GM21390 (cell line): ENCODE measurements around the gene INTS1.

Experiments used
- ATAC-seq: cut with Tn5 transposase; IDR thresholded peaks from one replicate; pipeline ENCODE4 v1.9.1; 2021; ENCODE audit not compliant: unreplicated experiment

Gene INTS1

DNA sequence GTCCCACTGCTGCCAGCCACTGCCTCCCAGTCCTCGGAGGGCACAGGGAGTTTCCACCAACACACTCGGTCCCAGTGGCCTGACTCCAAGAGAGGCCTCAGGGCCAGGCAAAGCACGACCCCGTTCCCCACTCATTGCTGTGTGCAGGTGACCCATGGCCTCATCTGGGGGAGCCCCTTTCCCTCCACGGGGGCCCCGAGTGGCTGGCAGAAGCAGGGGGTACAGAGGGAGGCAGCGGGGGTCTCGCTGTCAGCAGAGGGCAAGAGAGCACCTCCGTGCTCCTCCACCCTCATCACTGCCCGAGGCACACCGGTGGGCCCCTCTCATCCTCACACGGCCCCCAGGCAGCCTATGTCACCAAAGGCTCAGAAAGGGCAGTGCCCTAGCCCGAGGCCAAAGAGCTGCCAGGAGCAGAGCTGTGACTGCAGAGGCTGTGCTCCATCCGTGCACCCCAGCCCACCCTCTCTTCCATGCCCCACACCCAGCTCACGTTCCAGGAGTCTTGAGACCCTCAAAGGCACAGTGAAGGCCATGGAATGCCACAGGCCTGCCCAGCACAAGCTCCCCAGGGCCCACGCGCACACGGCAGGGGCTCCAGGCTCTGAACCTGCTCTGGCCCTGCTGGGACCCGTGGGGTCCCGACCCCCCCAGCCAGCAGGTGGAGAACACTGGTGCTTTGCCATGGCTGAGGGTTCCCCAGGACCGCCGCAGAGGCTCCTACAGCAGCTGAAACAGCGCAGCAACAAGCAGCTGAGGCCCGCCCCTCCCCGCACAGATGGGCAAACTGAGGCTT lies 70.9 kb downstream of the INTS1 start:
- ATAC-seq: no peak

- ATAC-seq: no peak
Observed at GRCh38 chr7:1432411-1433082, 71.6 kb downstream of the INTS1 start.

- no peak for ATAC-seq
Observed at GRCh38 chr7:1431634-1432380, 72.4 kb downstream of the INTS1 start.

GRCh38 chr7:1431226-1431625 lies 73.0 kb downstream of the INTS1 start:
- no peak for ATAC-seq

- no peak for ATAC-seq
Observed at GRCh38 chr7:1430056-1430845, 73.9 kb downstream of the INTS1 start.

- ATAC-seq: no peak
Observed at GRCh38 chr7:1428941-1429501, 75.2 kb downstream of the INTS1 start.

- no peak for ATAC-seq
Observed at GRCh38 chr7:1427064-1427657, 77.0 kb downstream of the INTS1 start.

GRCh38 chr7:1426474-1426873 lies 77.7 kb downstream of the INTS1 start:
- no peak for ATAC-seq

DNA sequence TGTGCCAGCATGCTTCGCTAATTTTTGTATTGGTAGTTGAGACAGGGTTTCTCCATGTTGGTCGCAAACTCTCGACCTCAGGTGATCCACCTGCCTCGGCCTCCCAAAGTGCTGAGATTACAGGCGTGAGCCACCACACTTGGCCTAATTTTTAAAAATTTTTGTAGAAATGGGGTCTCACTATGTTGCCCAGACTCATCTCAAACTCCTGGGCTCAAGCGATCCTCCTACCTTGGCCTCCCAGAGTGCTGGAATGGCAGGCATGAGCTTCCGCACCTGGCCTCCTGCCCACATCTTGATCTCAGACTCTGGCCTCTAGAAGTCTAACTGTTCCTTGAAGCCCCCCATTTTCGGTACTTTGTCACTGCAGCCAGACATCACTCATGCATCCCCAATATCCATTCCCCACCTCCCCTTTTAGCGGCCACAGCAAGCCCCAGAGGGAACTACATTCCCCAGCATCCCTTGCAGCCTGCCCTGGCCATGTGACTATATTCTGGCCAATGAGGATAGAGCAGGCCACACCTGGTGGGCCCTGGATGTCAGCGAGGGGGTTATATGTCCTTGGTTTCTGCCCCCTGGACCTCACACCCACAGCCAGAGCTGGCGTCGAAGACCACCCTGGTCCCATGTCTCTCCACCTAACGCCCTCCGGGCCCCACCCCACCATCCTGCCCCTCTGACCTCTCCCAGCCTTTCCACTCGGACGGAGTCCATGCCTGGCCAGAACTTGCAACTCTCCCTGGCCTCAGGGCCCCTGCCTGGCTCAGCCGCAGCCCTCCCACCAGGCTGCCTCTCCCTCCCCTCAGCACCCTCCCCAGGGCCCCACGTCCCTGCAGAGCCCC lies 78.7 kb downstream of the INTS1 start:
- ATAC-seq: no peak

- ATAC-seq: no peak
Observed at GRCh38 chr7:1424041-1424440, 80.1 kb downstream of the INTS1 start.

DNA sequence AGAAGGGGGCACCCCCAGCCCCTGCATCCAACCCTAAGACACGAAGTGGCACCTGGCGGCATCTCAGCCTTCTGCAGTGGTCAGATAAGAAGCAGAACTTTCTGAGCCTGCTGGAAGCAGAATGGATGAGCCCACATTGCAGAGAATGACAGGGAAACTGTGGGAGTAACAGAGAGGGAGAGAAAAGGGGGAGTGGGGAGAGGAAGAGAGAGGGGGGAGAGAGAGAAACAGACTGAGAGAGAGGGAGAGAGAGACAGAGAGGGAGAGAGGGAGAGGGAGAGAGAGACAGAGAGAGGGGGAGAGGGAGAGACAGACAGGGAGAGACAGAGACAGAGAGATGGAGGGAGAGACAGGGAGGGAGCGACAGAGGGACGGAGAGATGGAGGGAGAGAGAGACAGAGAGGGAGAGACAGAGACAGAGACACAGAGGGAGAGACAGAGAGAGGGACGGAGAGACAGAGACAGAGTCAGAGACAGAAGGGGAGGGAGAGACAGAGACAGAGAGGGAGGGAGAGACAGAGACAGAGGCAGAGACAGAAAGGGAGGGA lies 80.9 kb downstream of the INTS1 start:
- no peak for ATAC-seq

DNA sequence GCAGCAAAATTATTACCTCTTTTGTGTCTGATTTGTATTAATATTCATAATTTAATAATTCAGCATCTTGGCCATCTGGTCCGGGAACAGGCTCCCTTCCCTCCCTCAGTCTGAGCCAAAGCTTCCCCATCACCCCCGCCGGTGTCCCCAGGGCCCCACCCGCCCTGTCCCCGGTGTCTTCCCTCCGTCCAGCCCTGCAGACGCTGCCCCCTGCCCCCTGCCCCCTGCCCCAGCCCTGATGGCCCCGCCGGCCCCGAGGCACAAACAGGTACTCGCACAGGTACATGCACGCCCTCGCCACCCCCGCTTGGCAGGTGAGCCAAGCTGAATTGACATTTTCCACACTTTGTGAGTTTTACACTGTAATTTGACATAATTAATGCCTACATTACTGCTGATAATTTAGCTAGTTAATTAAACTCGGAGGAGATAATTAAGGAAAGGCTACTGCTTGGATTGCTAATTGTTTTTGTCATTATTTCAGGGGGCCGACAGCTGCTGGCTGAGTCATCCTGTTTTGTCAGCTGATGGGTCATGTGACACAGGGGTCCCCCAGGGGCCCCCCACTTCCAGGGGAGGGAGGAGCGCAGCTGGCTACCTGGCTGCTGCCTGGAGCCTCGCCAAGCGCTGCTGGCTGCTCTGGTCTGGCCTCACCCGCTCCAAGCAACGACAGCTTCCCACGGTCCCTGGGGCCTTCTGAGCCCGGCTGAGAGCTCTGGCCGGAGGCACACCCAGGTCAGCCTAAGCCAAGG lies 81.5 kb downstream of the INTS1 start:
- no peak for ATAC-seq

- no peak for ATAC-seq
Observed at GRCh38 chr7:1421946-1422345, 82.2 kb downstream of the INTS1 start.

DNA sequence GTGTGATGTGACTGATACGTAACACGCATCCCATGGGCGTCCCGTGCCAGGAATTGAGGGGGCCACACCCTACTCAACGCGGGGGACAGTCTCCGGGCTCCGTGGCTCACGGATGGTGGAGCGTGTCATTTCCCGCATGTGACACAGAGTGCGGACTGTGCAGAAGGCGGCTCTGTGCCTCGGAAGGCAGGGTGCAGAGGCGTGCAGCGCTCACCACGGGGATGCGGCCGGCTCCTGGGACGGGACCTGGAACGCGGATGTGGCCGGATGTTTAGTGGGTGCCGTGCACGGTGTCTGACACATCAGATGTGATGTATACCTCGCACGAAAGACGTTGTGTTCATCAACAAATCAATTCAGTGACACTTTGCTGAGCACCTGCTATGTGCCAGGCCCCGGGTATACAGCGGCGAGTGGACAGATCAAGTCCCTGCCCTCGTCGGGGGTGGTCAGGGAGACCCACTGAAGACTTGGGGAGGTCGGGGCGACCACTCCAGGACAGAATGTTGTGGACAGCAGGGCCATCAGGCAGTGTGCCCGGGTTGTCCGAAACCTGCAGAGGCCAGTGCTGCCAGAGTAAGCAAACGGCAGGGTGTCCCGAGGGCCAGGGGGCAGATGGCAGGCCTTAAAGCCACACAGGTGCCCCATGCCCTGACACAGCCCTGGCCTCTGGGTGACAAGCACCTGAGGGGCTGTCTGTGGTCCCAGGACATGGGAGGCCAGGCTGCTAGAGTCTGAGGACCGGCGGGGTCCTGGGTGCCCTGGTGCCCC lies 83.0 kb downstream of the INTS1 start:
- ATAC-seq: no peak
